Endothelial cell of umbilical vein (primary cell): Measurements from ENCODE around the gene TOP1. TPM values are rescaled to one million over a fixed set of nuclear protein-coding genes. Genes with fewer than 3 reads are reported as not detected.

Source experiments
- BruUV-seq: library from RNA; stranded (reverse); fragments of 400-500 nt; replicated peaks from 2 replicates; lab custom pipeline; 2021; lab: Mats Ljungman, UMichigan
- CTCF ChIA-PET: fragments of 300-600, 350-600 bp; sonication (Branson Sonifier 250); formaldehyde crosslinking; loops from one replicate; lab custom pipeline; 2021; ENCODE audit warnings: antibody characterized with exemption, inconsistent platforms; lab: Charles Lee
- POLR2A ChIA-PET: fragments of 300-600, 350-600 bp; sonication (Branson Sonifier 250); formaldehyde crosslinking; loops from one replicate; lab custom pipeline; 2021; ENCODE audit warnings: antibody characterized with exemption, inconsistent platforms; lab: Charles Lee
- DNase-seq: peaks from one replicate; pipeline ENCODE4 v3.0.0-alpha.2; 2011; ENCODE audit warnings: low read depth, low spot score
- FAIRE-seq: peaks from 2 replicates; lab custom pipeline; 2011; peaks lifted over from hg19 to GRCh38; lab: Jason Lieb, UNC
- H2AFZ ChIP-seq: 2 replicates; pipeline ENCODE4 v1.6.0; 2012; ENCODE audit warnings: low read depth, low read length, control low read depth, inconsistent platforms
- H3K27ac ChIP-seq: 2 replicates; pipeline ENCODE4 v1.5.1; 2011; ENCODE audit warnings: low read depth, mild to moderate bottlenecking, control low read depth, low read length, moderate library complexity; ENCODE audit not compliant: insufficient read depth
- H3K27me3 ChIP-seq, 2 experiments: 2 replicates each; pipeline versions ENCODE4 v1.6.0 to v1.6.1; 2011; ENCODE audit warnings: low read length in 2 of 2, mixed read lengths in 1 of 2; ENCODE audit not compliant: control insufficient read depth in 2 of 2, insufficient read depth in 2 of 2
- H3K36me3 ChIP-seq, 2 experiments: 2 replicates in 1 of 2; 3 replicates in 1 of 2; pipeline ENCODE4 v1.5.1; 2011; ENCODE audit warnings: low read length in 2 of 2, mild to moderate bottlenecking in 1 of 2, moderate library complexity in 1 of 2; ENCODE audit not compliant: control insufficient read depth in 2 of 2, insufficient read depth in 2 of 2; ENCODE audit errors: extremely low read depth in 1 of 2
- H3K4me1 ChIP-seq: 3 replicates; pipeline ENCODE4 v1.5.1; 2011; ENCODE audit warnings: mild to moderate bottlenecking, low read length; ENCODE audit not compliant: control insufficient read depth, insufficient read depth; ENCODE audit errors: extremely low read depth
- H3K4me2 ChIP-seq: 2 replicates; pipeline ENCODE4 v1.6.1; 2011; ENCODE audit warnings: low read length, control low read depth, mixed read lengths; ENCODE audit not compliant: insufficient read depth
- H3K4me3 ChIP-seq, 3 experiments: fragments of 200-600 bp in 1 of 3; sonication (generic), shearing (Covaris generic) in 1 of 3; replicated peaks in 1 of 3; 2 replicates each; pipeline ENCODE4 v1.5.1; 2011 to 2016; ENCODE audit warnings: control low read depth in 3 of 3, low read length in 3 of 3, mild to moderate bottlenecking in 2 of 3, inconsistent platforms in 1 of 3, low read depth in 1 of 3, moderate library complexity in 1 of 3; ENCODE audit not compliant: insufficient read depth in 1 of 3
- H3K79me2 ChIP-seq: 2 replicates; pipeline ENCODE4 v1.6.0; 2012; ENCODE audit warnings: low read length, inconsistent platforms; ENCODE audit not compliant: control insufficient read depth, insufficient read depth
- H3K9ac ChIP-seq: replicated peaks from 2 replicates; pipeline ENCODE3; 2011; ENCODE audit warnings: low read length, control low read depth; ENCODE audit not compliant: insufficient read depth; ENCODE audit errors: extremely low read depth
- H3K9me1 ChIP-seq: replicated peaks from 3 replicates; pipeline ENCODE4 v1.6.0; 2011; ENCODE audit warnings: mild to moderate bottlenecking, low read length; ENCODE audit not compliant: control insufficient read depth, insufficient read depth; ENCODE audit errors: extremely low read depth
- H3K9me3 ChIP-seq: replicated peaks from 2 replicates; pipeline ENCODE4 v1.5.1; 2012; ENCODE audit warnings: low read length, inconsistent platforms; ENCODE audit not compliant: control insufficient read depth, insufficient read depth
- H4K20me1 ChIP-seq: replicated peaks from 2 replicates; pipeline ENCODE3; 2011; ENCODE audit warnings: mild to moderate bottlenecking, low read length; ENCODE audit not compliant: control insufficient read depth, insufficient read depth; ENCODE audit errors: extremely low read depth
- CTCF ChIP-seq, 2 donors: IDR thresholded peaks; 1 replicate in 1 of 2; 2 replicates in 1 of 2; pipeline ENCODE4 v1.5.1; 2011; ENCODE audit warnings: low read length in 2 of 2, mild to moderate bottlenecking in 2 of 2, moderate library complexity in 2 of 2, control low read depth in 1 of 2, inconsistent platforms in 1 of 2, low read depth in 1 of 2; ENCODE audit not compliant: insufficient read depth in 1 of 2; ENCODE audit errors: extremely low read depth in 1 of 2
- EZH2 ChIP-seq: IDR thresholded peaks from 2 replicates; pipeline ENCODE4 v1.6.1; 2012; ENCODE audit warnings: borderline replicate concordance, low read depth, mild to moderate bottlenecking, moderate library complexity, low read length, inconsistent platforms; ENCODE audit not compliant: severe bottlenecking
- FOS ChIP-seq: IDR thresholded peaks from 2 replicates; pipeline ENCODE4 v1.6.1; 2011; ENCODE audit warnings: mild to moderate bottlenecking, low read length, moderate library complexity, borderline replicate concordance; ENCODE audit not compliant: insufficient read depth
- GATA2 ChIP-seq: IDR thresholded peaks from 2 replicates; pipeline ENCODE4 v1.7.0; 2011; ENCODE audit warnings: low read depth, mild to moderate bottlenecking, moderate library complexity, mixed read lengths, low read length; ENCODE audit not compliant: insufficient read length, insufficient read depth
- JUN ChIP-seq: IDR thresholded peaks from 2 replicates; pipeline ENCODE4 v1.6.1; 2011; ENCODE audit warnings: borderline replicate concordance, low read depth; ENCODE audit not compliant: insufficient read length, insufficient read depth
- MAX ChIP-seq: IDR thresholded peaks from 2 replicates; pipeline ENCODE4 v1.6.1; 2011; ENCODE audit not compliant: insufficient read depth, insufficient read length
- MYC ChIP-seq: IDR thresholded peaks from one replicate; pipeline ENCODE4 v1.6.1; 2011; ENCODE audit warnings: mild to moderate bottlenecking, low read depth, low read length
- POLR2A ChIP-seq: IDR thresholded peaks from 2 replicates; pipeline ENCODE4 v1.6.1; 2012; ENCODE audit warnings: low read depth, mild to moderate bottlenecking, control low read depth, low read length
- POLR2AphosphoS5 ChIP-seq: IDR thresholded peaks from 2 replicates; pipeline ENCODE4 v1.6.1; 2012; ENCODE audit warnings: low read depth, mild to moderate bottlenecking, control low read depth, low read length, moderate library complexity; ENCODE audit not compliant: insufficient read depth
- dilution Hi-C: fragments of 300-500 bp; cut with MboI; formaldehyde crosslinking; loops from one replicate; pipeline ENCODE4 v1.15.0; 2019; ENCODE audit warnings: low sequenced_read_pairs; ENCODE audit not compliant: extremely low pct_ligation_motif_present
- intact Hi-C: fragments of 100-400 bp; cut with micrococcal nuclease; formaldehyde crosslinking; loops from one replicate; pipeline ENCODE4 v1.10.0; 2022
- polyA plus RNA-seq, 4 experiments: library from polyadenylated mRNA; depleted of rRNA in 3 of 4; stranded (reverse) in 3 of 4; unstranded in 1 of 4; fragments of >200 nt; gene quantifications; 2 replicates each; pipeline versions ENCODE4 v1.2.1 to v1.2.3, GENCODE V29; 2011 to 2012; ENCODE audit warnings: missing spikeins in 1 of 4
- total RNA-seq: library from RNA; stranded (reverse); gene quantifications from 2 replicates; pipeline ENCODE4 v1.2.3, GENCODE V29; 2021

The TOP1 gene
- total and polyA plus RNA-seq, 2 donors (not counting 3 experiments of a cell fraction or from before 2014, with no cell fraction given), result 7.0 to 77.4 TPM

- dilution Hi-C loops (no loop called here), intact Hi-C loops (loop anchor here (10.0 kb wide), 1 partner anchor 318 kb away; no protein-coding TSS in a partner anchor)
- Histone ChIP-seq H3K9me1 (no peaks in the 10 kb centered on the region), H3K36me3 (no peaks in the 10 kb centered on the region), H3K4me3 (no peak overlapping the region), H2AFZ (no peak overlapping the region), H3K27me3 (no peaks in the 10 kb centered on the region), H3K4me2 (no peak overlapping the region), H3K27ac (no peak overlapping the region), H3K9ac (no peak overlapping the region), H3K79me2 (peaks cover 11% of the 10 kb centered on the region), H3K4me1 (peaks cover 77% of the 10 kb centered on the region), H3K9me3 (no peaks in the 10 kb centered on the region), H4K20me1 (no peaks in the 10 kb centered on the region)
- DNase-seq, result no peak
- BruUV-seq, result no TSS peak
- ChIA-PET POLR2A (no interaction called here), CTCF (interaction anchor here (1.3 to 3.1 kb wide), 2 partner anchors 15 to 31 kb away, joined by 3 to 35 read pairs; no protein-coding TSS in a partner anchor)
- FAIRE-seq, result no peak
- TF ChIP-seq MYC (no peak), CTCF (IDR thresholded peaks at IDR 0.05; ENCODE audit: extremely low read depth in 1 of 2, insufficient read depth in 1 of 2, low read depth in 1 of 2, low read length in 2 of 2) (no peak), MAX (no peak), POLR2AphosphoS5 (no peak)
These were observed 21.6 kb upstream of the TOP1 start for GRCh38 chr20:41006936-41007474.

GRCh38 chr20:41007481-41007880 lies 21.1 kb upstream of the TOP1 start:
- H3K9me3 ChIP-seq, result no peaks in the 10 kb centered on the region
- ChIA-PET POLR2A (interaction anchor here (1.2 kb wide), 1 partner anchor 21 kb away, joined by 4 read pairs; the partner anchor contains the start of gene TOP1), CTCF (interaction anchor here (0.9 to 3.1 kb wide), 3 partner anchors 15 to 71 kb away, joined by 3 to 25 read pairs (median 3); no protein-coding TSS in a partner anchor)
- FAIRE-seq, result no peak
- no peaks in the 10 kb centered on the region for H4K20me1 ChIP-seq
- H2AFZ ChIP-seq, result no peak overlapping the region
- H3K36me3 ChIP-seq, result no peaks in the 10 kb centered on the region
- dilution Hi-C loops (no loop called here), intact Hi-C loops (loop anchor here (10.0 kb wide), 1 partner anchor 317 kb away; no protein-coding TSS in a partner anchor)
- no peaks in the 10 kb centered on the region for H3K9me1 ChIP-seq
- TF ChIP-seq MAX, result no peak
- TF ChIP-seq EZH2, result no peak
- no peak for TF ChIP-seq GATA2
- TF ChIP-seq JUN, result no peak
- TF ChIP-seq CTCF (IDR thresholded peaks at IDR 0.05; ENCODE audit: extremely low read depth in 1 of 2, insufficient read depth in 1 of 2, low read depth in 1 of 2, low read length in 2 of 2), result no peak
- no peak for TF ChIP-seq POLR2A
- TF ChIP-seq MYC, result no peak
- no peak for TF ChIP-seq FOS
- no peak for TF ChIP-seq POLR2AphosphoS5
- H3K4me3 ChIP-seq, result no peak overlapping the region
- H3K4me2 ChIP-seq, result peak overlapping the region; percentile 27
- BruUV-seq, result no TSS peak
- H3K9ac ChIP-seq, result no peak overlapping the region
- peaks cover 8% of the 10 kb centered on the region for H3K79me2 ChIP-seq
- H3K27me3 ChIP-seq, result no peaks in the 10 kb centered on the region
- H3K27ac ChIP-seq, result no peak overlapping the region
- peaks cover 73% of the 10 kb centered on the region for H3K4me1 ChIP-seq
- DNase-seq, result no peak
